ENCODE measurements around the gene PCTP.

The PCTP gene

DNA sequence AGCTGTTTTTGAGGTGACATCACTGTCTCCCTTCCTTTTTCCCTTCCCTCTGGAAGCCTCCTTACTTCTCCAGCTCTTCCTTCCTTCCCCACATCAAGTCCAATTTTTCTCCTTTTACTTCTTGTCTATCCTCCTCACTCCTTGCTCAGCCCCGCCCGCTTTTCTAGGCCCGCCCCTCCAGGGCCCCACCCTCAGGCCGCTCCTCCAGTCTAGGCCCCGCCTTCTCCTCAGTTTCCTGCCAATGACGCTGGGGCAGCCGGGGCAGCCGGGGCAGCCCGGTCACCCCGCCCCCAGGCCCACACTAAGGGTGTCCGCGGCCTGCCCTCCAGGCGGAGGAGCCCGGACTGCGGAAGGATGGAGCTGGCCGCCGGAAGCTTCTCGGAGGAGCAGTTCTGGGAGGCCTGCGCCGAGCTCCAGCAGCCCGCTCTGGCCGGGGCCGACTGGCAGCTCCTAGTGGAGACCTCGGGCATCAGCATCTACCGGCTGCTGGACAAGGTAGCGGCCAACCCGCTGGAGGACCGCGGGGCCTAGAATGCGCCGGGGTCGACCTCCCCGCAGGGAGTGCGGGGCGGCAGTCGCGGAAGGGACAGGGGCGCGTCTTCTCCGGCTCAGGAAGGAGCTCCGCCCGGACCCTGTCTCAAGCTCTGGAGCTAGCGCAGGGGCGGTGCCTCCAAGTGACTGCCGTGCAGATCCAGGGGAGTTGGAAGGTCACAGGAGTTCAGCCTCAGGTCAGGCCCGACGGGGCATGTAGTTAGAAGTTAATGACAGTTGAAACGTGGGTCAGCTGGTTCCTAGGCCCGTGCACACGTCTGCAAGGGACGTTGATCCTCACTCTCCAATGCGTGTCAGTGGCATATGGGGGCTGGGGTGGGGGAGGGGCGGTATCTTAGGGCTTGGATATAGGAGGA lies at the start of gene PCTP:
PCTP (plus strand) TSS at position 302 of the 908 bp plus-strand sequence; CDS start at position 355, 53 bp downstream.
- H3K4me3 ChIP-seq = peak within 1 kb of the TSS; percentile 79
- DNase-seq (ENCODE audit: low spot score in 2 of 2) = peak; percentile 92 to 96
- in situ Hi-C loops (cut with MboI; ENCODE audit: low sequenced_read_pairs) = no loop called here

DNA sequence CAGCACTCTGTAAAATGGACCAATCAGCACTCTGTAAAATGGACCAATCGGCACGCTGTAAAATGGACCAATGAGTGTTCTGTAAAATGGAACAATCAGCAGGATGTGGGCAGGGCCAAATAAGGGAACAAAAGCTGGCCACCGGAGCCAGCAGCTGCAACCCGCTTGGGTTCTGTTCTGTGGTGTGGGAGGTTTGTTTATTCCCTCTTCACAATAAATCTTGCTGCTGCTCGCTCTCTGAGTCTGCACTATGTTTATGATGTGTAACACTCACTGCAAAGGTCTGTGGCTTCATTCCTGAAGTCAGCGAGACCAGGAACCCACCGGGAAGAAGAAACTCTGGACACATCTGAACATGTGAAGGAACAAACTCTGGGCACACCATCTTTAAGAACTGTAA lies 48.7 kb upstream of the PCTP start:
- Histone ChIP-seq H3K4me3 (no peak overlapping the region), H3K36me3 (replicated peaks) (no peaks in the 10 kb centered on the region), H3K4me1 (no peaks in the 10 kb centered on the region), H3K27me3 (ENCODE audit: low read depth) (no peaks in the 10 kb centered on the region), H3K9me3 (no peaks in the 10 kb centered on the region)
- DNase-seq (ENCODE audit: low spot score in 2 of 2) = no peak
- in situ Hi-C loops (cut with MboI; ENCODE audit: low sequenced_read_pairs) = no loop called here

More for the DNA sequence above, at the start of gene PCTP:
- Histone ChIP-seq H3K9me3 (no peaks in the 10 kb centered on the region), H3K36me3 (replicated peaks) (no peaks in the 10 kb centered on the region), H3K27me3 (ENCODE audit: low read depth) (peaks cover 6% of the 10 kb centered on the region; the same call in 1 of the 2 replicates), H3K4me1 (peaks cover 5% of the 10 kb centered on the region; the same call in 1 of the 2 replicates)

DNA sequence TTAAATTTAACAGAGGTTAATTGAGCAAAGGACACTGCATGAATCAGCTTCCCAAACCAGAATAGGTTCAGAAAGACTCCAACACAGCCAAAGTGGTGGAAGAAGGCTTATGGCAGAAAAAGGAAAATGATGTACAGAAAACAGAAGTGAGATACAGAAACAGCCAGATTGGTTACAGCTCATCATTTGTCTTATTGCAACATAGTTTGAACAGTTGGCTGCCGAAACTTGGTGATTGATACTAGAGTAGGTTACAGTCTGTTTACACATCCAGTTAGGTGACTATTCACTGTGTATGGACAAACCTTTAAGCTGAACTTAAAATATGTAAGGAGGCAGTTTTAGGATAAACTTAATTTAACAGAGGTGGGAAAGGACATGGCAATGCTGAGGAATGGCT lies 46.5 kb upstream of the PCTP start:
- no peak for DNase-seq (ENCODE audit: low spot score in 2 of 2)
- Histone ChIP-seq H3K9me3 (no peaks in the 10 kb centered on the region), H3K4me1 (no peaks in the 10 kb centered on the region), H3K4me3 (no peak overlapping the region), H3K27me3 (ENCODE audit: low read depth) (no peaks in the 10 kb centered on the region), H3K36me3 (replicated peaks) (no peaks in the 10 kb centered on the region)
- in situ Hi-C loops (cut with MboI; ENCODE audit: low sequenced_read_pairs) = no loop called here

DNA sequence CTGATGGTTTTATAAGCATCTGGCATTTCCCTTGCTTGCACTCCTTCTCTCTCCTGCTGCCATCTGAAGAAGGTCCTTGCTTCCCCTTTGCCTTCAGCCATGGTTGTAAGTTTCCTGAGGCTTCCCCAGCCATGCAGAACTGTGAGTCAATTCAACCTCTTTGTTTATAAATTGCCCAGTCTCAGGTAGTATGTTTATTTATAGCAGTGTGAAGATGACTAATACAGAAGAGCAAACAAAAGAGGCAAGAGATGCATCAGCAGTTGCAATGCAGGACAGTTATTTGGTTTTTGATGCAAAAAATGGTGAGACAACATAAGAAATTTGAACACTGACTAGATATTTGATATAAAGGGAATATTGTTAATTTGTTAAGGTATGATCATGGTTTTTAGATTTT lies 45.0 kb upstream of the PCTP start:
- Histone ChIP-seq H3K4me3 (no peak overlapping the region), H3K27me3 (ENCODE audit: low read depth) (no peaks in the 10 kb centered on the region), H3K4me1 (no peaks in the 10 kb centered on the region), H3K36me3 (replicated peaks) (no peaks in the 10 kb centered on the region), H3K9me3 (no peaks in the 10 kb centered on the region)
- no peak for DNase-seq (ENCODE audit: low spot score in 2 of 2)
- in situ Hi-C loops (cut with MboI; ENCODE audit: low sequenced_read_pairs) = no loop called here

DNA sequence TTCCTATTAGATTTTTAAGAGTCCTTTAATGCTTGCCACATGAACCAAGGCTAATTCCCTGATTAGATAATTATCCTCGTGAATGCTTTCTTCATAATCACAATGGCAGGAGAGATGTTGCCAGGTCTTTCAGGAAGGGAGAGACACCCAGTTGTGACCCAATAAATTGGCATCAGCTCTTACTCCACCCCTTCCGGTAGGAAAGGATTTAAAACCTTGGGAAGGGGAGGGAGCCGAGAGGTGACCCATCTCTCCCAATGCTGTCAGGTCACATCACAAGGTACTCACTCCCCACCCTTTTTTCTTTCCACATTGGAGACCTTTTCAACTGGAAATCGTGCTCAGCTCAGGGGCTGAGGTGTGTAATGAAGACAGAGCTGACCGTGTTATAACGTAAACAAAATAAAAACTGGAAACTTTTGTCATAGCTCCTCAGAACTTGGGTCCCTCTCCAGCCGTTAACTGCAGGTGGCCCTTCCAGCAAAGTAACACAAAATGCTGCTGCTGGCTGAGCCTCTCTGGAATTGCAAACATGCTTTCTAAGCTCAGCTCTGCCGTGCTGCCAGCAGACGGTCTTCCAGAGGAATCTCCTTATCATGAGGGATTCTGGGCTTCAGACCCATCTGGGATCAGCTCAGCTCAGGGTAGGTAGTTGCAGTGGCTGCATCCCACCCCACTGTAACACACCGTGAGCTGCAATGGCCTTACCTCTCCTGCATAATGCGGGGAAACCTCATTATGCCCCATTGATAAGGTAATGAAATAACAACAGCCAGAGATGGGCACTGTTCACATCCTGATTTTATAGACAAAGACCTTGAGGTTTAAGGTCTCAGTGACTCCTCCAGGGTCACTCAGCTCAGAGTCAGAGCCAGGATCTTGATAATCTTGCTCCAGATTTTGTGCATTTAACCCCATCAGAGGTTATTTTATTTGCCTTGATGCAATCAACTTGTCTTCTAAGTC lies 43.8 kb upstream of the PCTP start:
- Histone ChIP-seq H3K36me3 (replicated peaks) (no peaks in the 10 kb centered on the region), H3K27me3 (ENCODE audit: low read depth) (no peaks in the 10 kb centered on the region), H3K4me3 (no peak overlapping the region), H3K4me1 (no peaks in the 10 kb centered on the region), H3K9me3 (no peaks in the 10 kb centered on the region)
- no peak for DNase-seq (ENCODE audit: low spot score in 2 of 2)
- in situ Hi-C loops (cut with MboI; ENCODE audit: low sequenced_read_pairs) = no loop called here

DNA sequence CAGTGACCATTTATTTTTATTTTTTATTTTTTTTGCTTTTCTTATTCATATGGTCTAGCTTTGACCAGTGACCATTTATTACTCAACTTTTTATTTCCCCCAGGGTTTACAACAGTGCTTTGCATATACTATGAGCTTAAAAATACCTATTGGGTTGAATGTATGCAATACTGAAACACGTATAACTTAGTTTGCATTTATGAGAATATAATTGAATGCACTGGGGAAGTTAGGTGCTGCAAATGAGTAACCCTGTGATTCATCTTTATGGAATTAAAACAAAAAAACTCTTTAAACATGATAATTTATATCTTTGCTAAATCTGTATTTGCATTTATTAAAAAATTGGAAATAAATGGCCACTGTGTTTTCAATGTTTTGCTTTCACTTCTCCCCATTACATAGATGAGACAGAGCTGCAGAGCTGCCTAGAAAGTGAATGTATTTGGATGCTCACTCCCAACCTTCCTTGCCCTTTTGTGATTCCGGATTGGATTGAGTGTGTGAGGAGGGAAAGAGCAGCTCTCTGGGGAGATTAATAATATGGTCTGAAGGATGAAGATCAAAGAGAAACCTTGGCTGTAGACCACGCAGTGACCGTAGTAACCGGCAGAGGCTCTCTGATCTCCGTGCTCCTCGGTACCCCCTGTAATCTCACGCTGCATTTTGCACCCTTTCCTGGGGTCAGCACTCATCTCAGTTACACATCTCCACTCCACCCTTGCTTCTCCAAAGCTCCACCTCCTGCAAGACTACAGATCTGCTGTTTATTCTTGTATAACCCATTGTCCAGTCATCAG lies 42.5 kb upstream of the PCTP start:
- Histone ChIP-seq H3K27me3 (ENCODE audit: low read depth) (no peaks in the 10 kb centered on the region), H3K36me3 (replicated peaks) (no peaks in the 10 kb centered on the region), H3K4me3 (no peak overlapping the region), H3K4me1 (no peaks in the 10 kb centered on the region), H3K9me3 (no peaks in the 10 kb centered on the region)
- DNase-seq (ENCODE audit: low spot score in 2 of 2) = no peak
- in situ Hi-C loops (cut with MboI; ENCODE audit: low sequenced_read_pairs) = no loop called here

DNA sequence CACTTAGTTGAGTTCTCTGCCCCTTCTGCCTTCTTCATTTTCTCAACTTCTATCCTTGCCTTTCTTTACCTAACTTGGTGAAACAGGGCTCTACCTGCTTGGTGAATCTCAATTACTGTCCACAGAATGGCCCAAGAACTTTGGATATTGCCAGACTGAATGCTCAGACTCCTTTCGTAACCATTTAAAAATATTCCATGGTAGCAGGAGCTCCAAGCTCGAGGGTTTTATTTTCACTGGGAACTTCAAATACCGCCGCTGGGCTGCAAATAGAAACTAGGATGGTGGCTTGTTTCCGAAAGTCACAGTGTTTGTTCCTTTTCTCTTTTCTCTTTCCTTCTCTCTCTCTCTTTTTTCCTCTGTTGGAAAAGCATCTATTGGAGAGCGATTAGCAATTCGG lies 41.4 kb upstream of the PCTP start:
- in situ Hi-C loops (cut with MboI; ENCODE audit: low sequenced_read_pairs) = no loop called here

DNA sequence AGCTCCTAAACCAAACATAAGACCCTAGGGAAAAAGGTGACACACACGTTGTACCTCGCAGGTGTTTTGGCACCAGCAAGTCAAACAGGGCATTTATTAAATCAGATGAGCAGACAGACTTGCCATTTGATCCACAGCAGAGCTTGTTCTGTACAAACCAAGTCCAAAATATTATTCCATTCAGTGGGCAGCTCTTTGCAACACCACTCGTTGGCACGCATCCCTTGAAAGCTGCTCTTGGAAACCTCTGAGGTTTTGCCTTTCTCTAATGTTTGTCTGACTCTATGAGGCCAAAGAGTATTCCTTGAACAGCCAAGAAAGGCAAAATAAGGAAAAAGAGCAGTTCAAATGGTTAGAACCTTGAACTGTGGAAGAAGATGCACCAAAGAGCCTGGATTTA lies 40.9 kb upstream of the PCTP start:
- Histone ChIP-seq H3K4me3 (no peak overlapping the region), H3K27me3 (ENCODE audit: low read depth) (no peaks in the 10 kb centered on the region), H3K4me1 (no peaks in the 10 kb centered on the region), H3K36me3 (replicated peaks) (no peaks in the 10 kb centered on the region), H3K9me3 (no peaks in the 10 kb centered on the region)
- no peak for DNase-seq (ENCODE audit: low spot score in 2 of 2)
- in situ Hi-C loops (cut with MboI; ENCODE audit: low sequenced_read_pairs) = no loop called here

More for the DNA sequence above, 41.4 kb upstream of the PCTP start:
- DNase-seq (ENCODE audit: low spot score in 2 of 2) = no peak
- H3K4me3 ChIP-seq = no peak overlapping the region
- H3K9me3 ChIP-seq = no peaks in the 10 kb centered on the region
- H3K27me3 ChIP-seq (ENCODE audit: low read depth) = no peaks in the 10 kb centered on the region
- no peaks in the 10 kb centered on the region for H3K36me3 ChIP-seq (replicated peaks)
- H3K4me1 ChIP-seq = no peaks in the 10 kb centered on the region

DNA sequence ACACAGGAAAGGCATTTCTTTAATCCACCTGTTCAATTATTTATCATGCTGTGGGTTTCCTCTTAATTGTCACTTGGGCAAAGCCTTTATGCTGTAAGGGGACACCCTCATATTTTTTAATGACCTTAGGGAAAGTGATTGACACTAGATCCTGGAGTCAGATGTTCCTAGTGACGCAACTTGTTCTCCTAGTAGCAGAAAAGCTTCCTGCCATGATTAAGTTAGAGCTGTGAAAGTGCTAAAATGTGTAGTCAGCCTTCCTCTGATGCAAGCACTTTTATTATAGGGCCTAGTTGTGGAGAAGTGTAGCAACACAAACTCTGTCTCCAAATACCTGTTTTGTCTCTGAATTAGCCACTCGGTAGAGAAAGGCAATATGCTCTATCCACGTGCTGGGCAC lies 40.4 kb upstream of the PCTP start:
- DNase-seq (ENCODE audit: low spot score in 2 of 2) = no peak
- Histone ChIP-seq H3K4me3 (no peak overlapping the region), H3K4me1 (no peaks in the 10 kb centered on the region), H3K9me3 (no peaks in the 10 kb centered on the region), H3K27me3 (ENCODE audit: low read depth) (no peaks in the 10 kb centered on the region), H3K36me3 (replicated peaks) (no peaks in the 10 kb centered on the region)
- in situ Hi-C loops (cut with MboI; ENCODE audit: low sequenced_read_pairs) = no loop called here

DNA sequence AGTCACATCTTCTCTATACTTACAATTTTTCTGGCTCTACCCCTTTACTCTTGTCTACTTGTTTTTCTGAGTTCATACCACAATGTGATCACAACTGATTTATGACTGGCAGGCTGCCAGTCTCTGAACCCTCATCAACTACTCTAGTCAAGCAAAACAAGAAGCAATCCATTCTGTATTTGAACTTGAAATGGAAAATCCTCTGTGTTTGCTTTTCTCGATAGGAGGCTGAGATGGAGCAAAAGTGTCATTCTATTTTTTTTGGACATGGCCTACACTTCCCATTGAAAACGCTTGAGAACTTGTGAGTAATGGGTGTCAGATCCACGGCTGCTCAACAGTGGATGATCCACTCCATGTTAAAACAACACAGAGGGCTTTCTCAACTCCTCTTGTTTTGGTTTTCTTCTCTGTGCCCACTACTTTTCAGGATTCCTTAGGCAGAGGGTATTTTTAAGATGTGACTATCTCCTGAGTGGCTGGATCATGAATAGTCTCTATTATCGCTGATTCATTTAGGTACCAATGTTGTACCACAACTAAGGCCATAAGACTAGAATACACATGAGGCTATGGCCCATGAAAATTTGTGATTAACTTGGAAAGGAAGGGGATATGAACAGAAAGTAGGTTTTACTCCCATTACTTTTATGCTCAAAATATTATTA lies 39.9 kb upstream of the PCTP start:
- in situ Hi-C loops (cut with MboI; ENCODE audit: low sequenced_read_pairs) = no loop called here
- no peak for DNase-seq (ENCODE audit: low spot score in 2 of 2)
- no peaks in the 10 kb centered on the region for H3K36me3 ChIP-seq (replicated peaks)
- H3K9me3 ChIP-seq = no peaks in the 10 kb centered on the region
- no peak overlapping the region for H3K4me3 ChIP-seq
- no peaks in the 10 kb centered on the region for H3K27me3 ChIP-seq (ENCODE audit: low read depth)
- no peaks in the 10 kb centered on the region for H3K4me1 ChIP-seq

DNA sequence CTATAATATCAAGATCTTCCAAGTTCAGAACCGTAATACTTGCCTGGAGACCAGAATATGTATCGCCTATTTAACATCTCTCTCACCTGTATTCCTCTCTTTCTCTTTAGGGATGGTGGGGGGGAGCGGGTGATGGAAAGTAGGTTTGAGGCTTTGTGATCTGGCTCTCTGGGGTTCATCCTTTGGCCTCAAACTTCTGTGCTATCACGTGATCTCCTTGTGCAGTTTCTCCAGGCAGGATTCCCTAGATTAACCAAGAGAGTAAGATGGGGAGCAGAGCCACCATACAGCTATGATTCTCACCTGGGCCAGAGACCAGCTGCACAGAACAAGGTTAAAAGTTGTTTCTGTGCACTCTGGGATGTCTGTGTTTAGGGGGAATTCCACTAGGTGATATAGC lies 33.4 kb upstream of the PCTP start:
- Histone ChIP-seq H3K9me3 (no peaks in the 10 kb centered on the region), H3K4me1 (peaks cover 6% of the 10 kb centered on the region), H3K27me3 (ENCODE audit: low read depth) (peaks cover 19% of the 10 kb centered on the region), H3K36me3 (replicated peaks) (no peaks in the 10 kb centered on the region), H3K4me3 (no peak overlapping the region)
- in situ Hi-C loops (cut with MboI; ENCODE audit: low sequenced_read_pairs) = no loop called here
- no peak for DNase-seq (ENCODE audit: low spot score in 2 of 2)

DNA sequence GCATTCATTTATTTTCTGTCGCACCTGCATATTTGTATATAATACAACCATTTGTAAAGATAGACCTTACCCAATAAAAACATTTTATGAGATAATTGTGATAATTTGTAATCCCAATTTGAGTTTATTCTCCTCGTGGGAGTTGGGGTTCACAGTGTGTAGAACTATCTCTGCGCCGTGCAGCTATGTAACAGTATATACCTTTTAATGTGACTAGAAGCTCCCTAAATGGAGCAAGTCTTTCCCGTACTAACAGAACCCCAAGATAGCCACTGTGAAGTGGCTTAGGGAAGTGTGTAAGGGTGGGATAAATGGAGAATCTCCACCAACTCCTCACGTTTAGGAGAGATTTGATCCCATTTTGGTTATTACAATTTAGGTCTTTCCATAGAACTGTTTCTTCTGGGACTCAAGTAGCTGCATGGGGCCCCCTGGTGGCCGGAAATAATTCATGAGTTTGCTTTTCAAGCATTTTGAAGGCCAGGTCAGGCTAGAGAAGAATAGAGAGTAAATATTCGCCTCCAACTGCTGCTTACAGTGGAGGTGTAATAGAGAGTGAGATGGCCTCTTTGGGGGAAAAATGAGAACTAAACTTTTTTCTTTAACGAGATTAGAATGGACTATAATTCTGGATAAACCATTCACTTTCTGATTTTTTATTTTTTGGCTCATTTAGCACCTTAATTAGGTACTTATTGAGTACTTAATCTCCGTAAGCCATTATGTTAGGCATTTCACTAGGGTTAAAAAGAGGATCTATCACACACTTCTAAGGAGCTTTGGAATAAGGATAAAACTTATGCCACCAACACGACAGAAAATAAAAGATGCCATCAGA lies 32.7 kb upstream of the PCTP start:
- Histone ChIP-seq H3K36me3 (replicated peaks) (no peaks in the 10 kb centered on the region), H3K4me3 (no peak overlapping the region), H3K27me3 (ENCODE audit: low read depth) (peaks cover 26% of the 10 kb centered on the region), H3K9me3 (no peaks in the 10 kb centered on the region), H3K4me1 (peaks cover 6% of the 10 kb centered on the region)
- in situ Hi-C loops (cut with MboI; ENCODE audit: low sequenced_read_pairs) = no loop called here
- DNase-seq (ENCODE audit: low spot score in 2 of 2) = peak; percentile 42 to 83

Data from HAP-1 (cell line).